Measurements from ENCODE around the gene GPC5. TPM values are rescaled to one million over a fixed set of nuclear protein-coding genes. Genes with fewer than 3 reads are reported as not detected.

GPC5 gene
- polyA plus RNA-seq, 2 of the 4 experiments (the other 2 are of a cell fraction) = not detected

DNA sequence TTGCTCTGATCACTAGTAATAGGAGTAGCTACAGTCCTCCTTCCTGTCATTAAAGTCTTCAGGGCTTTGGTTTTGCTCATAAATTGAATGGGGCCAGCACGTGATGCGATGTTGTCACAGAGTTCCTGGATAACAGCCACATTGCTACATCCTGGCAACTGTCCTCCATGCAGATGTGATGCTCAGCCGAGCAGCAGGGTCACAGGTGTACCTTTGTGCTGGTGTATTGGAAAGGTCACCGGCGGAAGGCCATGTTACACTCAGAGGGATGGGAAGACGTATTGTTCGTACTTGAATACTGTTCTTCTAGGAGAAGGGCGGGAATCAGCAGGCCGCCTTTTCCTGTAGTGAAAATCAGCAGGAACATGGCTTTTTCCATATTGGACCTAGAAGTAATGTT lies 1114.4 kb downstream of the GPC5 start:
- 21% methylated on average over 9 of the region's 9 CpGs for WGBS (ENCODE audit: missing lambda C conversion rate)
- DNase-seq (ENCODE audit: low read depth in 1 of 2, low spot score in 1 of 2) (no peak), ATAC-seq (no peak), FAIRE-seq (no peak)
- Histone ChIP-seq H3K4me1 (no peaks in the 10 kb centered on the region), H3K4me3 (no peak overlapping the region), H3K9me3 (no peaks in the 10 kb centered on the region), H3K27ac (no peak overlapping the region), H3K4me2 (no peak overlapping the region)
- CTCF ChIA-PET = no interaction called here
- POLR2A ChIA-PET = no interaction called here
- TF ChIP-seq BHLHE40 (IDR thresholded peaks at IDR 0.05; ENCODE audit: low read depth, low read length) (no peak), JUN (IDR thresholded peaks at IDR 0.05) (no peak), ZNF302 (CRISPR knock-in tag; IDR thresholded peaks at IDR 0.05) (no peak), NPAS2 (CRISPR knock-in tag; IDR thresholded peaks at IDR 0.05; ENCODE audit: borderline replicate concordance) (no peak)
- TF ChIP-seq, protein P1, sequence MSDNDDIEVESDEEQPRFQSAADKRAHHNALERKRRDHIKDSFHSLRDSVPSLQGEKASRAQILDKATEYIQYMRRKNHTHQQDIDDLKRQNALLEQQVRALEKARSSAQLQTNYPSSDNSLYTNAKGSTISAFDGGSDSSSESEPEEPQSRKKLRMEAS (IDR thresholded peaks at IDR 0.05) = no peak
- TF ChIP-seq, protein P2, sequence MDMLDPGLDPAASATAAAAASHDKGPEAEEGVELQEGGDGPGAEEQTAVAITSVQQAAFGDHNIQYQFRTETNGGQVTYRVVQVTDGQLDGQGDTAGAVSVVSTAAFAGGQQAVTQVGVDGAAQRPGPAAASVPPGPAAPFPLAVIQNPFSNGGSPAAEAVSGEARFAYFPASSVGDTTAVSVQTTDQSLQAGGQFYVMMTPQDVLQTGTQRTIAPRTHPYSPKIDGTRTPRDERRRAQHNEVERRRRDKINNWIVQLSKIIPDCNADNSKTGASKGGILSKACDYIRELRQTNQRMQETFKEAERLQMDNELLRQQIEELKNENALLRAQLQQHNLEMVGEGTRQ (IDR thresholded peaks at IDR 0.05) = no peak
- TF ChIP-seq, protein P3, sequence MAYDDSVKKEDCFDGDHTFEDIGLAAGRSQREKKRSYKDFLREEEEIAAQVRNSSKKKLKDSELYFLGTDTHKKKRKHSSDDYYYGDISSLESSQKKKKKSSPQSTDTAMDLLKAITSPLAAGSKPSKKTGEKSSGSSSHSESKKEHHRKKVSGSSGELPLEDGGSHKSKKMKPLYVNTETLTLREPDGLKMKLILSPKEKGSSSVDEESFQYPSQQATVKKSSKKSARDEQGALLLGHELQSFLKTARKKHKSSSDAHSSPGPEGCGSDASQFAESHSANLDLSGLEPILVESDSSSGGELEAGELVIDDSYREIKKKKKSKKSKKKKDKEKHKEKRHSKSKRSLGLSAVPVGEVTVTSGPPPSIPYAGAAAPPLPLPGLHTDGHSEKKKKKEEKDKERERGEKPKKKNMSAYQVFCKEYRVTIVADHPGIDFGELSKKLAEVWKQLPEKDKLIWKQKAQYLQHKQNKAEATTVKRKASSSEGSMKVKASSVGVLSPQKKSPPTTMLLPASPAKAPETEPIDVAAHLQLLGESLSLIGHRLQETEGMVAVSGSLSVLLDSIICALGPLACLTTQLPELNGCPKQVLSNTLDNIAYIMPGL (CRISPR knock-in tag; IDR thresholded peaks at IDR 0.05; ENCODE audit: borderline replicate concordance) = no peak

DNA sequence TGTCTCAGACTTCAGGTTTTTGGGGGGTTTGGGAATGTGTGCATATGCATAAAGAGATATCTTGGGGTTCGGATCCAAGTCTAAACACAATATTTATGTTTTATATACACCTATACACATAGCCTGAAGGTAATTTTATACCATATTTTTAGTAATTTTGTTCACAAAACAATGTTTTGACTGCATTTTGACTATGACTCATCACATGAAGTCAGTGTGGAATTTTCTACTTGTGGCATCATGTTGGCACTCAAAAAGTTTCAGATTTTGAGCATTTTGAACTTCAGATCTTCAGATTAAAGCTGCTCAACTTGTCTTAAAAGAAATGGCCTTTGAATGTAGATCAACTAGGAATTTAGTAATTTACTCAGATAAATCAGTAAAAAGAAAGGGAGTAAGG lies 1115.3 kb downstream of the GPC5 start:
- ATAC-seq = no peak
- CTCF ChIA-PET = no interaction called here
- no peak for FAIRE-seq

More for the DNA sequence above, 1115.3 kb downstream of the GPC5 start:
- no peak overlapping the region for H3K4me2 ChIP-seq
- H3K9me3 ChIP-seq = no peaks in the 10 kb centered on the region
- 0% methylated on average over 1 of the region's 1 CpG for WGBS (ENCODE audit: missing lambda C conversion rate)
- no peak for DNase-seq (ENCODE audit: low read depth in 1 of 2, low spot score in 1 of 2)
- H3K27ac ChIP-seq = no peak overlapping the region
- POLR2A ChIA-PET = no interaction called here
- no peaks in the 10 kb centered on the region for H3K4me1 ChIP-seq
- TF ChIP-seq FOSL2 (IDR thresholded peaks at IDR 0.05) = no peak
- no peak for TF ChIP-seq FOSL2 (CRISPR knock-in tag; IDR thresholded peaks at IDR 0.05)
- no peak for TF ChIP-seq HDAC2 (IDR thresholded peaks at IDR 0.05)
- TF ChIP-seq, protein P4, sequence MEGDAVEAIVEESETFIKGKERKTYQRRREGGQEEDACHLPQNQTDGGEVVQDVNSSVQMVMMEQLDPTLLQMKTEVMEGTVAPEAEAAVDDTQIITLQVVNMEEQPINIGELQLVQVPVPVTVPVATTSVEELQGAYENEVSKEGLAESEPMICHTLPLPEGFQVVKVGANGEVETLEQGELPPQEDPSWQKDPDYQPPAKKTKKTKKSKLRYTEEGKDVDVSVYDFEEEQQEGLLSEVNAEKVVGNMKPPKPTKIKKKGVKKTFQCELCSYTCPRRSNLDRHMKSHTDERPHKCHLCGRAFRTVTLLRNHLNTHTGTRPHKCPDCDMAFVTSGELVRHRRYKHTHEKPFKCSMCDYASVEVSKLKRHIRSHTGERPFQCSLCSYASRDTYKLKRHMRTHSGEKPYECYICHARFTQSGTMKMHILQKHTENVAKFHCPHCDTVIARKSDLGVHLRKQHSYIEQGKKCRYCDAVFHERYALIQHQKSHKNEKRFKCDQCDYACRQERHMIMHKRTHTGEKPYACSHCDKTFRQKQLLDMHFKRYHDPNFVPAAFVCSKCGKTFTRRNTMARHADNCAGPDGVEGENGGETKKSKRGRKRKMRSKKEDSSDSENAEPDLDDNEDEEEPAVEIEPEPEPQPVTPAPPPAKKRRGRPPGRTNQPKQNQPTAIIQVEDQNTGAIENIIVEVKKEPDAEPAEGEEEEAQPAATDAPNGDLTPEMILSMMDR (IDR thresholded peaks at IDR 0.05) = no peak
- no peak for TF ChIP-seq NPAS2 (CRISPR knock-in tag; IDR thresholded peaks at IDR 0.05; ENCODE audit: borderline replicate concordance)
- TF ChIP-seq, protein P3 (CRISPR knock-in tag; IDR thresholded peaks at IDR 0.05; ENCODE audit: borderline replicate concordance) = no peak
- TF ChIP-seq FOSB (CRISPR knock-in tag; IDR thresholded peaks at IDR 0.05) = no peak
- TF ChIP-seq, protein P5, sequence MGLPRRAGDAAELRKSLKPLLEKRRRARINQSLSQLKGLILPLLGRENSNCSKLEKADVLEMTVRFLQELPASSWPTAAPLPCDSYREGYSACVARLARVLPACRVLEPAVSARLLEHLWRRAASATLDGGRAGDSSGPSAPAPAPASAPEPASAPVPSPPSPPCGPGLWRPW (IDR thresholded peaks at IDR 0.05) = no peak
- TF ChIP-seq MAZ (IDR thresholded peaks at IDR 0.05; ENCODE audit: borderline replicate concordance, low read depth, low read length) = no peak
- TF ChIP-seq POLR2A (IDR thresholded peaks at IDR 0.05; ENCODE audit: low read length) = no peak
- no peak for TF ChIP-seq ZC3H11A (IDR thresholded peaks at IDR 0.05)
- no peak for TF ChIP-seq RNF2 (IDR thresholded peaks at IDR 0.05; ENCODE audit: borderline replicate concordance, low read depth)
- no peak for TF ChIP-seq MAFK (IDR thresholded peaks at IDR 0.05; ENCODE audit: partially characterized antibody)
- TF ChIP-seq, protein P6, sequence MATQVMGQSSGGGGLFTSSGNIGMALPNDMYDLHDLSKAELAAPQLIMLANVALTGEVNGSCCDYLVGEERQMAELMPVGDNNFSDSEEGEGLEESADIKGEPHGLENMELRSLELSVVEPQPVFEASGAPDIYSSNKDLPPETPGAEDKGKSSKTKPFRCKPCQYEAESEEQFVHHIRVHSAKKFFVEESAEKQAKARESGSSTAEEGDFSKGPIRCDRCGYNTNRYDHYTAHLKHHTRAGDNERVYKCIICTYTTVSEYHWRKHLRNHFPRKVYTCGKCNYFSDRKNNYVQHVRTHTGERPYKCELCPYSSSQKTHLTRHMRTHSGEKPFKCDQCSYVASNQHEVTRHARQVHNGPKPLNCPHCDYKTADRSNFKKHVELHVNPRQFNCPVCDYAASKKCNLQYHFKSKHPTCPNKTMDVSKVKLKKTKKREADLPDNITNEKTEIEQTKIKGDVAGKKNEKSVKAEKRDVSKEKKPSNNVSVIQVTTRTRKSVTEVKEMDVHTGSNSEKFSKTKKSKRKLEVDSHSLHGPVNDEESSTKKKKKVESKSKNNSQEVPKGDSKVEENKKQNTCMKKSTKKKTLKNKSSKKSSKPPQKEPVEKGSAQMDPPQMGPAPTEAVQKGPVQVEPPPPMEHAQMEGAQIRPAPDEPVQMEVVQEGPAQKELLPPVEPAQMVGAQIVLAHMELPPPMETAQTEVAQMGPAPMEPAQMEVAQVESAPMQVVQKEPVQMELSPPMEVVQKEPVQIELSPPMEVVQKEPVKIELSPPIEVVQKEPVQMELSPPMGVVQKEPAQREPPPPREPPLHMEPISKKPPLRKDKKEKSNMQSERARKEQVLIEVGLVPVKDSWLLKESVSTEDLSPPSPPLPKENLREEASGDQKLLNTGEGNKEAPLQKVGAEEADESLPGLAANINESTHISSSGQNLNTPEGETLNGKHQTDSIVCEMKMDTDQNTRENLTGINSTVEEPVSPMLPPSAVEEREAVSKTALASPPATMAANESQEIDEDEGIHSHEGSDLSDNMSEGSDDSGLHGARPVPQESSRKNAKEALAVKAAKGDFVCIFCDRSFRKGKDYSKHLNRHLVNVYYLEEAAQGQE (IDR thresholded peaks at IDR 0.05) = no peak
- no peak for TF ChIP-seq TFCP2L1 (CRISPR knock-in tag; IDR thresholded peaks at IDR 0.05)
- no peak for TF ChIP-seq HOXB5 (CRISPR knock-in tag; IDR thresholded peaks at IDR 0.05)
- no peak for TF ChIP-seq KDM5A (IDR thresholded peaks at IDR 0.05)
- TF ChIP-seq EHMT2 (IDR thresholded peaks at IDR 0.05; ENCODE audit: low read depth) = no peak
- no peak for TF ChIP-seq PHF8 (IDR thresholded peaks at IDR 0.05; ENCODE audit: borderline replicate concordance, low read depth)
- no peak for TF ChIP-seq CHD2 (IDR thresholded peaks at IDR 0.05; ENCODE audit: low read length, partially characterized antibody)
- TF ChIP-seq JUN (IDR thresholded peaks at IDR 0.05) = no peak
- H3K4me3 ChIP-seq = no peak overlapping the region

Measured in A549 (cell line).